Medulla oblongata (tissue), 1 donor: ENCODE results near the gene PPP1R26.

Source experiments
- DNase-seq: peaks from one replicate; pipeline ENCODE4 v3.0.0-alpha.2; 2015; ENCODE audit errors: extremely low spot score

PPP1R26 gene

GRCh38 chr9:135461936-135462335 is 17.6 kb upstream of the PPP1R26 start:
- no peak for DNase-seq

GRCh38 chr9:135463140-135463539 is 16.4 kb upstream of the PPP1R26 start:
- no peak for DNase-seq

- no peak for DNase-seq
These were observed 15.4 kb upstream of the PPP1R26 start for GRCh38 chr9:135464181-135464580.

- no peak for DNase-seq
These were observed 10.6 kb upstream of the PPP1R26 start for GRCh38 chr9:135468854-135469521.

GRCh38 chr9:135471791-135472640 is 7.6 kb upstream of the PPP1R26 start:
- DNase-seq: no peak

GRCh38 chr9:135473972-135474543 is 5.5 kb upstream of the PPP1R26 start:
- DNase-seq: no peak

GRCh38 chr9:135474915-135475314 is 4.7 kb upstream of the PPP1R26 start:
- no peak for DNase-seq

- DNase-seq: no peak
These were observed 2.8 kb upstream of the PPP1R26 start for GRCh38 chr9:135476561-135477355.

GRCh38 chr9:135478191-135478590 is 1.4 kb upstream of the PPP1R26 start:
- DNase-seq: peak; percentile 6

- DNase-seq: peak; percentile 80
These were observed 633 bp upstream of the PPP1R26 start for GRCh38 chr9:135478829-135479468.

- DNase-seq: no peak
These were observed 723 bp downstream of the PPP1R26 start for GRCh38 chr9:135480071-135480939.

- DNase-seq: no peak
These were observed 1.3 kb downstream of the PPP1R26 start for GRCh38 chr9:135480940-135481310.

- DNase-seq: no peak
These were observed 2.6 kb downstream of the PPP1R26 start for GRCh38 chr9:135482015-135482754.

GRCh38 chr9:135484460-135485277 is 5.1 kb downstream of the PPP1R26 start:
- no peak for DNase-seq

- no peak for DNase-seq
These were observed 5.8 kb downstream of the PPP1R26 start for GRCh38 chr9:135485385-135485784.

- DNase-seq: no peak
These were observed 6.2 kb downstream of the PPP1R26 start for GRCh38 chr9:135485832-135486231.

GRCh38 chr9:135486267-135487065 is 6.9 kb downstream of the PPP1R26 start:
- DNase-seq: no peak
